Measurements from ENCODE around the gene MUC6.

DNA sequence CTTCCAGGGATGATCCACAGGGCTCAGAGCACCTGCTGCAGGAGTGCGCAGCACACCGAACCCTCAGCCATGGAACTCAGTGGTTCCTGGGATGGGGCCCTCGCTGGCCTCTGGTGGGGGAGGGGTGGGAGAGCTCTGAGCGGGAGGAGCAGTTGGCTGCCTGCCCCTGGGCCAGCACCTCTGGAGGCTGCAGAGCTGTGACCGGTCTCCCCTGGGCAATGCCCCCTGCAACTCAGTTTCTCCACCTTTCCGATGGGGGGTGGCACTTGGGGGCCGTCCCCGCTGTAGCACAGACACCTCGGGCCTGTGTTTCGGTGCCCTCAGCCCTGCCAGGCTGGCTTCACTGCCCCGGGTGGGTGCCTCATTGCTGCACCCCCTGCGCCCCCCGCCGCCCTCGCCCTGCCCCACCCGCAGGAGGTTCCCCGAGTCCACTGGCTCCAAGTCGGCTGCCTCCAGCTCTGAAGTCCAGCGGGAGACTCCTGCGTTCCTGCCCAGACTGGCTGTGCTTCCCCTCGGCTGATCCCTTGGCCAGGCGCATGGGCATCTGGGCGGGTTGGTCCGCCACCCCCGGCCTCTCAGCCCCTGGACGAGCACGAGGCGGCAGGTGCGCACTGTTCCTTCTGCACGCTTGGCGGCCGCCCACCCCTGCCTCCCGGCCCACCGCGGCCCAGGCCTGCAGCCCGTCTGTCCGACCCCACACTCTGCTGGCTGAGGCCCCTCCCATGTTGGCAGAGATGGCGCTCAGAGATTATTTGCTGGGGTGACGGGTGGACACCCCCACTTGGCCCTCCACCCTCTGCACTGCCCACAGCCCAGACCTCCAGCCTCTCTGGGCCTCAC lies 1.8 kb downstream of the MUC6 start:
- TF ChIP-seq, protein P1, sequence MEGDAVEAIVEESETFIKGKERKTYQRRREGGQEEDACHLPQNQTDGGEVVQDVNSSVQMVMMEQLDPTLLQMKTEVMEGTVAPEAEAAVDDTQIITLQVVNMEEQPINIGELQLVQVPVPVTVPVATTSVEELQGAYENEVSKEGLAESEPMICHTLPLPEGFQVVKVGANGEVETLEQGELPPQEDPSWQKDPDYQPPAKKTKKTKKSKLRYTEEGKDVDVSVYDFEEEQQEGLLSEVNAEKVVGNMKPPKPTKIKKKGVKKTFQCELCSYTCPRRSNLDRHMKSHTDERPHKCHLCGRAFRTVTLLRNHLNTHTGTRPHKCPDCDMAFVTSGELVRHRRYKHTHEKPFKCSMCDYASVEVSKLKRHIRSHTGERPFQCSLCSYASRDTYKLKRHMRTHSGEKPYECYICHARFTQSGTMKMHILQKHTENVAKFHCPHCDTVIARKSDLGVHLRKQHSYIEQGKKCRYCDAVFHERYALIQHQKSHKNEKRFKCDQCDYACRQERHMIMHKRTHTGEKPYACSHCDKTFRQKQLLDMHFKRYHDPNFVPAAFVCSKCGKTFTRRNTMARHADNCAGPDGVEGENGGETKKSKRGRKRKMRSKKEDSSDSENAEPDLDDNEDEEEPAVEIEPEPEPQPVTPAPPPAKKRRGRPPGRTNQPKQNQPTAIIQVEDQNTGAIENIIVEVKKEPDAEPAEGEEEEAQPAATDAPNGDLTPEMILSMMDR (IDR thresholded peaks at IDR 0.05) = no peak
- TF ChIP-seq POLR2AphosphoS5 (IDR thresholded peaks at IDR 0.05) = no peak
- no peak for TF ChIP-seq POLR2A (IDR thresholded peaks at IDR 0.05; ENCODE audit: low read depth)
- TF ChIP-seq EP300 (IDR thresholded peaks at IDR 0.05) = no peak
